K562 (cell line): Measurements from ENCODE around the gene KCTD13. TPM values are rescaled to one million over a fixed set of nuclear protein-coding genes. Genes with fewer than 3 reads are reported as not detected.

Experiments used
- ATAC-seq: fragments of 200-7000 bp; cut with Tn5 transposase; 3 replicates; pipeline ENCODE4 v1.9.1; 2020; ENCODE audit warnings: moderate library complexity
- BruUV-seq: library from RNA; stranded (reverse); fragments of 400-500 nt; replicated peaks from 2 replicates; lab custom pipeline; 2021; lab: Mats Ljungman, UMichigan
- CTCF ChIA-PET: fragments of 300-600 bp; formaldehyde crosslinking; extraction: SDS; loops from one replicate; lab custom pipeline; 2021; ENCODE audit warnings: low intra/inter-chr PET ratio; lab: Yijun Ruan, JAX
- POLR2A ChIA-PET: fragments of 300-600, 350-650 bp; sonication (Branson Sonifier 250); formaldehyde crosslinking; extraction: SDS; loops from one replicate; lab custom pipeline; 2021; ENCODE audit warnings: antibody characterized with exemption, inconsistent platforms; lab: Yijun Ruan, JAX
- DNase-seq, 4 experiments: peaks; one replicate each; pipeline versions ENCODE4 v3.0.0 to v3.0.0-alpha.2; 2011 to 2018; ENCODE audit warnings: low spot score in 3 of 4, mixed read lengths in 3 of 4; ENCODE audit errors: extremely low read depth in 1 of 4
- FAIRE-seq: peaks from 2 replicates; lab custom pipeline; 2011; peaks lifted over from hg19 to GRCh38; lab: Jason Lieb, UNC
- H2AFZ ChIP-seq: 2 replicates; pipeline ENCODE4 v1.6.0; 2011; ENCODE audit warnings: low read depth, low read length, control low read depth, inconsistent platforms
- H3K27ac ChIP-seq: fragments of 200-600 bp; 3 replicates; pipeline ENCODE4 v1.8.0; 2011; ENCODE audit warnings: low read depth, mild to moderate bottlenecking, control low read depth, inconsistent platforms, low read length, moderate library complexity, mixed read lengths; ENCODE audit errors: extremely low read depth
- H3K27me3 ChIP-seq, 2 experiments: fragments of 300-600 bp in 1 of 2; 2 replicates in 1 of 2; 3 replicates in 1 of 2; pipeline versions ENCODE4 v1.6.0 to v1.8.0; 2011; ENCODE audit warnings: inconsistent platforms in 2 of 2, low read length in 2 of 2, mild to moderate bottlenecking in 1 of 2, mixed read lengths in 1 of 2, moderate library complexity in 1 of 2; ENCODE audit not compliant: control insufficient read depth in 2 of 2, insufficient read depth in 2 of 2
- H3K36me3 ChIP-seq: fragments of 300-600 bp; 3 replicates; pipeline ENCODE4 v1.8.0; 2011; ENCODE audit warnings: mild to moderate bottlenecking, low read length, inconsistent platforms; ENCODE audit not compliant: control insufficient read depth, insufficient read depth
- H3K4me1 ChIP-seq, 2 experiments: fragments of 200-600 bp in 1 of 2; replicated peaks in 1 of 2; 2 replicates in 1 of 2; 3 replicates in 1 of 2; pipeline versions ENCODE4 v1.5.1 to v1.8.0; 2011; ENCODE audit warnings: inconsistent platforms in 2 of 2, low read length in 2 of 2, mild to moderate bottlenecking in 1 of 2, mixed read lengths in 1 of 2, moderate library complexity in 1 of 2; ENCODE audit not compliant: control insufficient read depth in 2 of 2, insufficient read depth in 2 of 2
- H3K4me2 ChIP-seq: 2 replicates; pipeline ENCODE4 v1.6.1; 2011; ENCODE audit warnings: low read length, control low read depth, inconsistent platforms, mixed read lengths; ENCODE audit not compliant: insufficient read depth
- H3K4me3 ChIP-seq: fragments of 200-600 bp; sonication (generic), shearing (Covaris generic); 2 replicates; pipeline ENCODE4 v1.5.1; 2016; ENCODE audit warnings: control low read depth, inconsistent platforms
- H3K79me2 ChIP-seq: fragments of 200-600 bp; 3 replicates; pipeline ENCODE4 v1.8.0; 2011; ENCODE audit warnings: low read length, inconsistent platforms; ENCODE audit not compliant: control insufficient read depth, insufficient read depth
- H3K9ac ChIP-seq, 2 experiments: 2 replicates each; pipeline versions ENCODE4 v1.6.0 to v1.6.1; 2011; ENCODE audit warnings: low read depth in 2 of 2, low read length in 2 of 2, control low read depth in 1 of 2, inconsistent platforms in 1 of 2, mild to moderate bottlenecking in 1 of 2, mixed read lengths in 1 of 2; ENCODE audit not compliant: insufficient read depth in 1 of 2
- H3K9me1 ChIP-seq: one replicate; pipeline ENCODE4 v1.6.0; 2011; ENCODE audit warnings: inconsistent platforms, mild to moderate bottlenecking, low read length, moderate library complexity; ENCODE audit not compliant: control insufficient read depth, insufficient read depth
- H3K9me3 ChIP-seq: replicated peaks from 2 replicates; pipeline ENCODE4 v1.5.1; 2011; ENCODE audit warnings: low read depth, low read length, inconsistent platforms; ENCODE audit not compliant: control insufficient read depth, insufficient read depth
- H4K20me1 ChIP-seq: replicated peaks from 2 replicates; pipeline ENCODE4 v1.6.1; 2011; ENCODE audit warnings: low read length, inconsistent platforms, mixed read lengths; ENCODE audit not compliant: control insufficient read depth, insufficient read depth
- HSF4 ChIP-seq: fragments of 250-450 bp; sonication (Bioruptor Pico); IDR thresholded peaks from 2 replicates; pipeline ENCODE4 v2.1.2; 2022; ENCODE audit warnings: mild to moderate bottlenecking, moderate library complexity, borderline replicate concordance
- ZNF121 ChIP-seq: sonication (generic); formaldehyde crosslinking; conservative IDR thresholded peaks from 2 replicates; pipeline ENCODE4 v1.8.0; 2022; ENCODE audit warnings: missing genetic modification reagents
- ZNF431 ChIP-seq: sonication (generic); formaldehyde crosslinking; IDR thresholded peaks from 2 replicates; pipeline ENCODE4 v1.8.0; 2022; ENCODE audit warnings: mild to moderate bottlenecking, missing genetic modification reagents
- ZNF668 ChIP-seq: fragments of 250-450 bp; sonication (Bioruptor Pico); IDR thresholded peaks from 2 replicates; pipeline ENCODE4 v1.8.0; 2022; ENCODE audit warnings: mild to moderate bottlenecking, inconsistent platforms
- WGBS: fragments of 100-300 bp; shearing (Covaris generic); methylation state at CpG from one replicate; pipeline ENCODE4 v1.1.6; 2016; ENCODE audit warnings: low coverage, mixed read lengths; ENCODE audit not compliant: insufficient coverage; ENCODE audit errors: missing lambda C conversion rate; 5-methylcytosine and 5-hydroxymethylcytosine counted together
- in situ Hi-C: fragments of 300-500 bp; cut with MboI; formaldehyde crosslinking; loops from 4 replicates; pipeline ENCODE4 v1.15.0; 2018; ENCODE audit warnings: inconsistent platforms, mixed read lengths
- intact Hi-C: fragments of 100-400 bp; cut with micrococcal nuclease; formaldehyde crosslinking; loops from 2 replicates; pipeline ENCODE4 v1.14.2; 2022
- polyA plus RNA-seq, 8 experiments: library from polyadenylated mRNA; depleted of rRNA in 4 of 8; stranded (reverse) in 5 of 8; unstranded in 3 of 8; fragments of >200 nt; fragmentation: Nextera tagmentation in 2 of 8; fragmentation: Illumina TruSeq in 1 of 8; extraction: Ambion mirVana in 2 of 8; extraction: Trizol in 1 of 8; gene quantifications; 2 replicates each; pipeline versions ENCODE4 v1.2.1 to v1.2.3, GENCODE V29; 2011 to 2014; ENCODE audit warnings: inconsistent platforms in 1 of 8, missing spikeins in 1 of 8
- total RNA-seq, 7 experiments: library from RNA; depleted of rRNA in 6 of 7; stranded (reverse); fragments of >200 nt in 6 of 7; fragmentation: Illumina TruSeq in 2 of 7; extraction: Trizol in 2 of 7; gene quantifications; 2 replicates each; pipeline versions ENCODE4 v1.2.1 to v1.2.3, GENCODE V29; 2011 to 2021; ENCODE audit warnings: low replicate concordance in 1 of 7
- TF ChIP-seq, protein P1 (sequence below): sonication (generic); formaldehyde crosslinking; IDR thresholded peaks from 2 replicates; pipeline ENCODE4 v1.8.0; 2022; ENCODE audit warnings: missing genetic modification reagents, mild to moderate bottlenecking, borderline replicate concordance

Gene KCTD13
- total and polyA plus RNA-seq, 9 of the 15 experiments (the other 6 are each of a cell fraction or from before 2014, with no cell fraction given): 1.0 to 20.6 (median 9.8) TPM

DNA sequence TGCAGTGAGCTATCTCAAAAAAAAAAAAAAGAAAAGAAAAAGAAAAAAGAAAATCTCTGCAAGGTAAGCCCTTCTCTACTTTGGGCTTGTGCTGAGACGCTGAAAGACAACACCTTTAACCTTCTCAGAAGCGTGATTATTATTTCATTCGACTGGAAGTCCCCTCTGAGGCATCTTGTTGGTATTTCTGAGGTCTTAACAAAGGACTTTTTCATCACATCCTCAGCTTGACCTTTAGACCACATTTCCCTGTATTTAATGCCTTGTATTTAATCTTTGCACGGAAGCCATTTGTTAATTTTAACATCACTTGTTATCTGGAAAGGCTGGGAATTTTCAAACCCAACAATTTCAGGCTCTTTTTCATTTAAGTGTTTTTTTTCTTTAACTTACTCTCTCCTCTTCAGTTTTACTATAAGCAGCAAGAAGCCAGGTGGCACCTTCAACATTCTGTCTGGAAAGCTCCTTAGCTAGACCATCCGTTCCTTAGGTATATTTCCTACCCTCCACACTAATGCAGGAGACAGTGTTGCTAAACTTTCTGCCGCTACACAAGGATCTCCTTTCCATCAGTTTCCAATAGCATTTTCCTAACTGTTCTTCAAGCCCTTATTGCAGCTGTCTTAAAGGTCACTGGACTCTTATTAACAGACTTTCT lies 10.3 kb downstream of the KCTD13 start (continued):
- no peak for TF ChIP-seq ZNF121
- TF ChIP-seq, protein P1, sequence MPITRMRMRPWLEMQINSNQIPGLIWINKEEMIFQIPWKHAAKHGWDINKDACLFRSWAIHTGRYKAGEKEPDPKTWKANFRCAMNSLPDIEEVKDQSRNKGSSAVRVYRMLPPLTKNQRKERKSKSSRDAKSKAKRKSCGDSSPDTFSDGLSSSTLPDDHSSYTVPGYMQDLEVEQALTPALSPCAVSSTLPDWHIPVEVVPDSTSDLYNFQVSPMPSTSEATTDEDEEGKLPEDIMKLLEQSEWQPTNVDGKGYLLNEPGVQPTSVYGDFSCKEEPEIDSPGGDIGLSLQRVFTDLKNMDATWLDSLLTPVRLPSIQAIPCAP (CRISPR knock-in tag): no peak
- TF ChIP-seq, all 486 proteins: peak for 0

DNA sequence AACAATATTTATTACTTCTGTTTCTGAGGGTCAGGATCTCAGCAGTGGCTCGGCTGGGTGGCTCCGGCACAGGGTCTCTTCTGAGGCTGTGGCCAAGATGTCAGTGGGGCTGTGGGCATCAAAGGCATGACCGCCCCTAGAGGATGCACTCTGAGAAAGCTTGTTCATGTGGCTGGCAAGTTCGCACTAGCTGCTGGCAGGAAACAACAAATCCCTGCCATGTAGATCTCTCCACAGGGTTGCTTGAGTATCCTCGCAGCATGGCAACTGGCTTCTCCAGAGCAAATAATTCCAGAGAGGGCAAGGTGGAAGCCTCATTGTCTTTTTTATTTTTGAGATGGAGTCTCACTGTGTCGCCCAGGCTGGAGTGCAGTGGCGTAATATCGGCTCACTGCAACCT lies 12.5 kb downstream of the KCTD13 start:
- TF ChIP-seq ZNF431 (no peak), ZNF668 (CRISPR knock-in tag) (no peak), HSF4 (CRISPR knock-in tag) (no peak)
- no peak for DNase-seq
- in situ Hi-C loops: no loop called here
- Histone ChIP-seq H3K4me3 (no peak overlapping the region), H2AFZ (no peak overlapping the region), H3K36me3 (peaks cover 21% of the 10 kb centered on the region), H3K9me1 (no peaks in the 10 kb centered on the region), H3K4me2 (no peak overlapping the region), H3K27ac (no peak overlapping the region), H3K27me3 (no peaks in the 10 kb centered on the region), H3K9me3 (no peaks in the 10 kb centered on the region), H4K20me1 (no peaks in the 10 kb centered on the region), H3K9ac (peak overlapping the region in 1 of 2 experiments; percentile 36; a peak in 1 of 4 replicates), H3K4me1 (peaks cover 0 to 9% of the 10 kb centered on the region in 2 experiments; a peak in 2 of 5 replicates), H3K79me2 (no peaks in the 10 kb centered on the region)
- 89% methylated on average over 8 of the region's 8 CpGs for WGBS
- BruUV-seq: no TSS peak
- POLR2A ChIA-PET: interaction anchor here (1.0 to 3.2 kb wide), 2 partner anchors 13 to 97 kb away, joined by 3 to 10 read pairs; partner anchors contain the start of gene KCTD13
- CTCF ChIA-PET: no interaction called here
- intact Hi-C loops: no loop called here
- no peak for FAIRE-seq
- no peak for ATAC-seq
